ENCODE measurements around the gene RNF123. TPM values are rescaled to one million over a fixed set of nuclear protein-coding genes. Genes with fewer than 3 reads are reported as not detected.

RNF123 gene
- polyA plus RNA-seq, 1 experiment = 61.2 TPM

- H3K36me3 ChIP-seq (ENCODE audit: control insufficient read depth, insufficient read depth, low read length) = peaks cover 26% of the 10 kb centered on the region
- TF ChIP-seq, protein P1, sequence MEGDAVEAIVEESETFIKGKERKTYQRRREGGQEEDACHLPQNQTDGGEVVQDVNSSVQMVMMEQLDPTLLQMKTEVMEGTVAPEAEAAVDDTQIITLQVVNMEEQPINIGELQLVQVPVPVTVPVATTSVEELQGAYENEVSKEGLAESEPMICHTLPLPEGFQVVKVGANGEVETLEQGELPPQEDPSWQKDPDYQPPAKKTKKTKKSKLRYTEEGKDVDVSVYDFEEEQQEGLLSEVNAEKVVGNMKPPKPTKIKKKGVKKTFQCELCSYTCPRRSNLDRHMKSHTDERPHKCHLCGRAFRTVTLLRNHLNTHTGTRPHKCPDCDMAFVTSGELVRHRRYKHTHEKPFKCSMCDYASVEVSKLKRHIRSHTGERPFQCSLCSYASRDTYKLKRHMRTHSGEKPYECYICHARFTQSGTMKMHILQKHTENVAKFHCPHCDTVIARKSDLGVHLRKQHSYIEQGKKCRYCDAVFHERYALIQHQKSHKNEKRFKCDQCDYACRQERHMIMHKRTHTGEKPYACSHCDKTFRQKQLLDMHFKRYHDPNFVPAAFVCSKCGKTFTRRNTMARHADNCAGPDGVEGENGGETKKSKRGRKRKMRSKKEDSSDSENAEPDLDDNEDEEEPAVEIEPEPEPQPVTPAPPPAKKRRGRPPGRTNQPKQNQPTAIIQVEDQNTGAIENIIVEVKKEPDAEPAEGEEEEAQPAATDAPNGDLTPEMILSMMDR (IDR thresholded peaks at IDR 0.05; ENCODE audit: insufficient read depth, low read depth, low read length) = no peak
- DNase-seq (ENCODE audit: low read depth) = no peak
- CTCF ChIA-PET = no interaction called here
- H3K27me3 ChIP-seq (ENCODE audit: control insufficient read depth, insufficient read depth, low read length) = no peaks in the 10 kb centered on the region
- POLR2A ChIA-PET = no interaction called here
- H3K4me3 ChIP-seq (ENCODE audit: low read depth, low read length) = no peak overlapping the region
Measured at GRCh38 chr3:49706456-49707112, 17.2 kb downstream of the RNF123 start.

DNA sequence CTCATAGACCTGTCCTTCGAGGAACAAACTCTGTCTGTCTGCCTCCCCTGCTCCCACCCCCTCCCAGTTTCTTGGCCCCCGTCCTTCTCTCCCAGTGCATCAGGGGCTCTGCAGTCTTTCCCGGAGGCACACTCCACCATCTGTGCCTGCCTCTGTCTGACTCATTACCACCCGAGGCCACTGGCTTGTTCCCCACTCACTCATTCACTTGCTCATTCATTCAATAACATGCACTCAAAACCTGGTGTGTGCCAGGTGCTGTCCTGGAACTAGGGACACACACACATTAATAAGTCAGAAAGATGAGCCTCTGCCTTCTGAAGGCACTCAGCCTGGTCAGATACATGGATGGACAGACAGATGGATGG, 17.7 kb downstream of the RNF123 start:
- H3K27me3 ChIP-seq (ENCODE audit: control insufficient read depth, insufficient read depth, low read length) = no peaks in the 10 kb centered on the region
- peaks cover 24% of the 10 kb centered on the region for H3K36me3 ChIP-seq (ENCODE audit: control insufficient read depth, insufficient read depth, low read length)
- TF ChIP-seq, protein P1 (IDR thresholded peaks at IDR 0.05; ENCODE audit: insufficient read depth, low read depth, low read length) = no peak
- ChIA-PET POLR2A (no interaction called here), CTCF (no interaction called here)
- no peak overlapping the region for H3K4me3 ChIP-seq (ENCODE audit: low read depth, low read length)
- no peak for DNase-seq (ENCODE audit: low read depth)

DNA sequence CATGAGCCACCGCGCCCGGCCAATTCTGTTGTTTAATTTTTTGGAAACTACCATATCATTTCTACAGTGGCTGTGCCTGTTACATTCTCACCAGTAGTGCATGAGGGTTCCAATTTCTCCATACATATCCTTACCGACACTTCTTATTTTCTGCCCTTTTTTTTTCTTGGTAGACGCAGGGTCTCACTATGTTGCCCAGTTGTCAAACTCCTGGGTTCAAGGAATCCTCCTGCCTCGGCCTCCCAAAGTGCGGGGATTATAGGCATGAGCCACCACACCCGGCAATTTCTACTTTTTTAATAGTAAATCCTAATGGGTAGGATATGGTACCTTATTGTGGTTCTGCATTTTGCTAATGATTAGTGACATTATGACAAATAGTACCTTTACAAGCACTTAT, 20.5 kb downstream of the RNF123 start:
- peaks cover 18% of the 10 kb centered on the region for H3K36me3 ChIP-seq (ENCODE audit: control insufficient read depth, insufficient read depth, low read length)
- ChIA-PET CTCF (no interaction called here), POLR2A (no interaction called here)
- no peak for DNase-seq (ENCODE audit: low read depth)
- TF ChIP-seq, protein P1 (IDR thresholded peaks at IDR 0.05; ENCODE audit: insufficient read depth, low read depth, low read length) = no peak
- no peak overlapping the region for H3K4me3 ChIP-seq (ENCODE audit: low read depth, low read length)
- H3K27me3 ChIP-seq (ENCODE audit: control insufficient read depth, insufficient read depth, low read length) = no peaks in the 10 kb centered on the region

- DNase-seq (ENCODE audit: low read depth) = no peak
- POLR2A ChIA-PET = no interaction called here
- TF ChIP-seq, protein P1 (IDR thresholded peaks at IDR 0.05; ENCODE audit: insufficient read depth, low read depth, low read length) = no peak
- Histone ChIP-seq H3K4me3 (ENCODE audit: low read depth, low read length) (no peak overlapping the region), H3K27me3 (ENCODE audit: control insufficient read depth, insufficient read depth, low read length) (no peaks in the 10 kb centered on the region), H3K36me3 (ENCODE audit: control insufficient read depth, insufficient read depth, low read length) (peaks cover 10% of the 10 kb centered on the region)
- CTCF ChIA-PET = interaction anchor here (0.8 to 2.2 kb wide), 3 partner anchors 9 to 177 kb away, joined by 3 to 9 read pairs (median 4); no protein-coding TSS in a partner anchor
Measured at GRCh38 chr3:49711489-49711888, 22.1 kb downstream of the RNF123 start.

DNA sequence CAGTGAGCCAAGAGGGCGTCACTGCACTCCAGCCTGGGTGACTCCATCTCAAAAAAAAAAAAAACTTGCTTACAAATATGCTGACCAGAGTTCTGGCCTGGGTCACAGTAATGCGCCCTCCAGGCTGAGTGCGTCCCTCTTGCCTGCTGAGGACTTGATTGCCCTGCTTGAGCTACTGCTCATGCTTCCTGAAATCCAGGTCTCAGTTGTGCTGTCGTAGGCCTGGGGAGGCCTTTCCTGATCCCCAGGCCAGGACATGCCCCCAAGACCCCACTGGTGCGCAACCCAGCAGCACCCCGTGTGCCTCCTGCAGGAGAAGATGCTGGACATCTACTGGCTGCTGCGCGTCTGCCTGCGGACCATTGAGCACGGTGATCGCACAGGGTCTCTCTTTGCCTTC, 22.8 kb downstream of the RNF123 start:
- no peaks in the 10 kb centered on the region for H3K27me3 ChIP-seq (ENCODE audit: control insufficient read depth, insufficient read depth, low read length)
- ChIA-PET CTCF (interaction anchor here (1.0 to 2.2 kb wide), 2 partner anchors 10 to 11 kb away, joined by 4 to 9 read pairs; no protein-coding TSS in a partner anchor), POLR2A (no interaction called here)
- TF ChIP-seq, protein P1 (IDR thresholded peaks at IDR 0.05; ENCODE audit: insufficient read depth, low read depth, low read length) = no peak
- H3K36me3 ChIP-seq (ENCODE audit: control insufficient read depth, insufficient read depth, low read length) = peaks cover 11% of the 10 kb centered on the region
- DNase-seq (ENCODE audit: low read depth) = no peak
- H3K4me3 ChIP-seq (ENCODE audit: low read depth, low read length) = no peak overlapping the region
